ENCODE data around the gene LMO4.
A peak's percentile ranks its signal among the peaks of the same experiment; 100 is the strongest.

Gene LMO4

DNA sequence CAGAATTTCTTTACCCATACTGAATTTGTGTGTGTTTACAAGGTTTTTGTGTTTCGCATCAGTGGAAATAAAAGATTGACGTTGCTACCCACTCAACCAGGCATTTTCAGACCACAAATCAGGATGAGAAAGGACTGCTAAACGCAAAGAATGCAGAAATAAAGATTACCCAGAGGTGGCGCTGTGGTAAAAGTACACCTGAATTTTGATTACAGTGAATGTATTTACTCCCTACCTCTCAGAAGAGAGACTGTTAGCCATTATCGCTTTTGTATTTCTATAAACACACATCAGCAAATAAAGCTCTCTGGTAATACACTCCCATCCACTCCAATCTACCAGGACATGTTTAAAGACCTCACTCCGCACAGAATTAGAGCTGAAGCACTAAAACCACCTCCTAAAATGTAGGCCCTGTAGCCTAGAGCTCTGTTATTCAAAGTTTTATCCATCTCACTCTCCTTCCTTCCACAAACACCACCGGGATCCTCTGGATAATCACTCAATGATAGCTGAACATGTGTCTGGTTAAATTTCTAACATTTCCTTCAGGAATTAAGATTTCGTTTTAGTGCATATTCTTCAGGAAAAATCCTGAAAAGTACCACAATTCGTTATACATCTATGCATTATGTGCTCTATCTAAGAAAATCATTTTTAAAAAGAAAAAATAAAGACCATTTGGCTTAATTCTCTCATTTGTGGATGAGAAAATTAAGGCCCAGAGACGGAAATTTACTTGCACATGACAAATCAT, 2.5 kb upstream of the LMO4 start:
- Histone ChIP-seq H4K20me1 (ENCODE audit: insufficient read depth, low read length) (no peaks in the 10 kb centered on the region), H3K9me2 (replicated peaks; ENCODE audit: insufficient read depth, low read length) (no peaks in the 10 kb centered on the region), H3K79me2 (ENCODE audit: low read length) (peaks cover 25% of the 10 kb centered on the region), H3K9me3 (replicated peaks; ENCODE audit: insufficient read depth, low read length) (no peaks in the 10 kb centered on the region), H3F3A (ENCODE audit: insufficient read depth, low read length) (peaks cover 35% of the 10 kb centered on the region), H3K4me2 (ENCODE audit: low read depth, low read length) (peak overlapping the region; percentile 42), H2AFZ (ENCODE audit: low read length) (peak overlapping the region; percentile 64), H3K27ac (ENCODE audit: low read length) (no peak overlapping the region), H3K4me3 (ENCODE audit: low read length) (no peak overlapping the region), H3K4me1 (ENCODE audit: low read length) (peaks cover 12% of the 10 kb centered on the region), H3K36me3 (replicated peaks; ENCODE audit: insufficient read depth, low read length) (no peaks in the 10 kb centered on the region), H3K27me3 (replicated peaks; ENCODE audit: insufficient read depth, low read length) (no peaks in the 10 kb centered on the region), H3K9ac (ENCODE audit: low read length) (peak overlapping the region; percentile 5; the same call in 1 of the 2 replicates)
- DNase-seq = peak; percentile 72
- TF ChIP-seq EZH2 (optimal IDR thresholded peaks at IDR 0.05; ENCODE audit: low read depth, low read length) = no peak
- TF ChIP-seq, protein P1, sequence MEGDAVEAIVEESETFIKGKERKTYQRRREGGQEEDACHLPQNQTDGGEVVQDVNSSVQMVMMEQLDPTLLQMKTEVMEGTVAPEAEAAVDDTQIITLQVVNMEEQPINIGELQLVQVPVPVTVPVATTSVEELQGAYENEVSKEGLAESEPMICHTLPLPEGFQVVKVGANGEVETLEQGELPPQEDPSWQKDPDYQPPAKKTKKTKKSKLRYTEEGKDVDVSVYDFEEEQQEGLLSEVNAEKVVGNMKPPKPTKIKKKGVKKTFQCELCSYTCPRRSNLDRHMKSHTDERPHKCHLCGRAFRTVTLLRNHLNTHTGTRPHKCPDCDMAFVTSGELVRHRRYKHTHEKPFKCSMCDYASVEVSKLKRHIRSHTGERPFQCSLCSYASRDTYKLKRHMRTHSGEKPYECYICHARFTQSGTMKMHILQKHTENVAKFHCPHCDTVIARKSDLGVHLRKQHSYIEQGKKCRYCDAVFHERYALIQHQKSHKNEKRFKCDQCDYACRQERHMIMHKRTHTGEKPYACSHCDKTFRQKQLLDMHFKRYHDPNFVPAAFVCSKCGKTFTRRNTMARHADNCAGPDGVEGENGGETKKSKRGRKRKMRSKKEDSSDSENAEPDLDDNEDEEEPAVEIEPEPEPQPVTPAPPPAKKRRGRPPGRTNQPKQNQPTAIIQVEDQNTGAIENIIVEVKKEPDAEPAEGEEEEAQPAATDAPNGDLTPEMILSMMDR (IDR thresholded peaks at IDR 0.05; ENCODE audit: low read length) = peak; percentile 75

DNA sequence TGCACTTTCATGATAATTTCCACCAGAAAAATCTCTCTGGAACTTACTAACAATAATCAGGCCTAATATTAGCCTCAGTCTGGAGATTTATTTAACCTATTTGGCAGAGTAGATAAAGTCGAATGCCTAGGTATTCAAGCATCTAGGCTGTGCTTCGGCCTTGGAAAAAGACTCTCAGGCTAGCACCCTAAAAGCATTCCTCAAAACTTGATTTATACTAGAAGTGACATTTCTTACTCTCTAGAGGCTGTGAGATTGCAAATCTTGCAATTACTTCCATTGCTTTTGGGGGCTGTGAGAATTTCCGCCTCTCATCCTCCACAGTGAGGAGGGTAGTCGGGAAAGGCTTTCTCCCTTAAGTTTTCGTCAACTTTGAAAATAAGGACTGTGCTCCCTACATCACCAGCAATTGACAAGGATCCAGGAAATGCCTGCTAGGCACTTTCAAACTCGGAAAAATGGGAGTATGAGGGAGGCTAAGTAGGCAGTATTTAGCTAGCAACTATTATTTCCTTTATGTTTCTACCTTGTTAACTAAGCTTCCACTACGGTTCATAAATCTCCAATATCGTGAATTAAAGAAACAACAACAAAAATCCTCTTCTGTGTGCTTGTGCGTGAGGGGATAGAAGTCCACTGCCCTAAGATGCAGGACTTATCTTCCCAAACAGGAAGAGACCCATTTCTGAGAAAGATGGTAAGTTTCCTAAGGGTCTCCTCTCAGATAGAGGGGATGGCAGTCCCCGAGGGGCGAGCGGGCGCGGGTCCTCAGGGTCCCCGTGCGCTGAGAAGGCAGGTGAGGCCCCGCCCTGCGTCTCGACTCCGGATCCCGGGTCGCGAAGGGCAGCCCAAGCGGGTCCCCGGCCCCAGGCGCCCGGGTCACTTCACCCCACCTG, 1.1 kb upstream of the LMO4 start:
- Histone ChIP-seq H2AFZ (ENCODE audit: low read length) (peak overlapping the region; percentile 91), H3K4me1 (ENCODE audit: low read length) (peaks cover 12% of the 10 kb centered on the region)

DNA sequence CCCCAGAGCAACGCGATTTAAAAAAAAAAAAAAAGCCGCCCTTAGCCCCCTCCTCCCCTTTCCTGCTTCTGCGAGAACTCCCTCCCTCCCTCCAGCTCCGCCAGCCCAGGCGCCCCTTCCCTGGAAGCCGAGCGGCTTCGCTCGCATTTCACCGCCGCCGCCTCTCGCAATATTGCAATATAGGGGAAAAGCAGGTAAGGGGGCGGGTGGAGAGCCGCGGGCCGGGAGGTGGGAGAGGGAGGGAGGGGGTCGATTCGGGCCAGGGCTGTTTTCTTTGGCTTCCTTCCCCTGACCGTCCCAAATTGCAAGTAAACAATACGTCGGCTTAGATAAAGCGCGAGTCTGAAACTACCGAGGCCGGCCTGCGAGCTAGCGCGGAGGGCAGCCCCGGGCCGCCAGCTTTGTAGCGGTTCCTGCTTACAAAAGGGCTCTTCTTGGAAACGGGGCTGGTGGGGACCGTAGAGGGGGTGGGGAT, 408 bp downstream of the LMO4 start:
- Histone ChIP-seq H3K4me2 (ENCODE audit: low read depth, low read length) (peak overlapping the region; percentile 1; the same call in 1 of the 2 replicates), H3K9ac (ENCODE audit: low read length) (peak overlapping the region; percentile 81), H3K36me3 (replicated peaks; ENCODE audit: insufficient read depth, low read length) (no peaks in the 10 kb centered on the region; the same call in 1 of the 2 replicates), H3K9me2 (replicated peaks; ENCODE audit: insufficient read depth, low read length) (no peaks in the 10 kb centered on the region), H3F3A (ENCODE audit: insufficient read depth, low read length) (peaks cover 54% of the 10 kb centered on the region), H3K4me1 (ENCODE audit: low read length) (peaks cover 12% of the 10 kb centered on the region), H4K20me1 (ENCODE audit: insufficient read depth, low read length) (no peaks in the 10 kb centered on the region), H3K27ac (ENCODE audit: low read length) (peak overlapping the region; percentile 80), H3K27me3 (replicated peaks; ENCODE audit: insufficient read depth, low read length) (no peaks in the 10 kb centered on the region), H3K79me2 (ENCODE audit: low read length) (peaks cover 53% of the 10 kb centered on the region), H3K9me3 (replicated peaks; ENCODE audit: insufficient read depth, low read length) (no peaks in the 10 kb centered on the region), H2AFZ (ENCODE audit: low read length) (no peak overlapping the region), H3K4me3 (ENCODE audit: low read length) (peak overlapping the region; percentile 78)
- TF ChIP-seq EZH2phosphoT487 (IDR thresholded peaks at IDR 0.05; ENCODE audit: low read length) (no peak), EZH2 (optimal IDR thresholded peaks at IDR 0.05; ENCODE audit: low read depth, low read length) (no peak)
- TF ChIP-seq, protein P1 (IDR thresholded peaks at IDR 0.05; ENCODE audit: low read length) = no peak
- peak; percentile 62 for DNase-seq

More for the DNA sequence above, 1.1 kb upstream of the LMO4 start:
- H3F3A ChIP-seq (ENCODE audit: insufficient read depth, low read length) = peaks cover 44% of the 10 kb centered on the region
- H3K27me3 ChIP-seq (replicated peaks; ENCODE audit: insufficient read depth, low read length) = no peaks in the 10 kb centered on the region
- H4K20me1 ChIP-seq (ENCODE audit: insufficient read depth, low read length) = no peaks in the 10 kb centered on the region
- H3K9me2 ChIP-seq (replicated peaks; ENCODE audit: insufficient read depth, low read length) = no peaks in the 10 kb centered on the region
- H3K36me3 ChIP-seq (replicated peaks; ENCODE audit: insufficient read depth, low read length) = no peaks in the 10 kb centered on the region
- peak overlapping the region; percentile 94 for H3K9ac ChIP-seq (ENCODE audit: low read length)
- TF ChIP-seq EZH2phosphoT487 (IDR thresholded peaks at IDR 0.05; ENCODE audit: low read length) (no peak), EZH2 (optimal IDR thresholded peaks at IDR 0.05; ENCODE audit: low read depth, low read length) (no peak)
- TF ChIP-seq, protein P1 (IDR thresholded peaks at IDR 0.05; ENCODE audit: low read length) = no peak
- H3K4me2 ChIP-seq (ENCODE audit: low read depth, low read length) = peak overlapping the region; percentile 95
- peak overlapping the region; percentile 80 for H3K27ac ChIP-seq (ENCODE audit: low read length)
- H3K9me3 ChIP-seq (replicated peaks; ENCODE audit: insufficient read depth, low read length) = no peaks in the 10 kb centered on the region
- peaks cover 38% of the 10 kb centered on the region for H3K79me2 ChIP-seq (ENCODE audit: low read length)
- peak; percentile 23 for DNase-seq
- peak overlapping the region; percentile 87 for H3K4me3 ChIP-seq (ENCODE audit: low read length)

Measured in MM.1S (cell line).